Measurements from ENCODE around the gene ZNF154.

Gene ZNF154

GRCh38 chr19:57689750-57690149 is 19.3 kb downstream of the ZNF154 start:
- Histone ChIP-seq H3K27me3 (ENCODE audit: insufficient read depth, low read length, poor library complexity) (no peaks in the 10 kb centered on the region), H3K4me3 (ENCODE audit: low read depth in 1 of 2, low read length in 2 of 2) (no peak overlapping the region), H3K36me3 (ENCODE audit: insufficient read depth, low read length) (peaks cover 53% of the 10 kb centered on the region), H4K20me1 (ENCODE audit: insufficient read depth, low read length) (peaks cover 31% of the 10 kb centered on the region; the same call in 1 of the 2 replicates), H3K9ac (ENCODE audit: low read depth, low read length) (no peak overlapping the region), H3K9me3 (ENCODE audit: insufficient read depth, low read length, severe bottlenecking) (peaks cover 42% of the 10 kb centered on the region), H3K4me2 (ENCODE audit: insufficient read depth, low read length) (no peak overlapping the region), H3K79me2 (ENCODE audit: insufficient read depth, low read length) (peaks cover 91% of the 10 kb centered on the region), H2AFZ (ENCODE audit: low read depth, low read length) (no peak overlapping the region), H3K27ac (ENCODE audit: low read length) (no peak overlapping the region), H3K4me1 (ENCODE audit: insufficient read depth, low read length) (peaks cover under 1% of the 10 kb centered on the region; the same call in 1 of the 2 replicates)
- TF ChIP-seq EZH2 (IDR thresholded peaks at IDR 0.05; ENCODE audit: borderline replicate concordance, low read depth, low read length, severe bottlenecking) (no peak), CTCF (IDR thresholded peaks at IDR 0.05; ENCODE audit: borderline replicate concordance, extremely low read depth, low read length, poor library complexity, severe bottlenecking) (no peak)
- ATAC-seq (ENCODE audit: insufficient read depth, low read depth) (no peak), DNase-seq (no peak)

GRCh38 chr19:57688011-57688763 is 20.8 kb downstream of the ZNF154 start:
- H3K36me3 ChIP-seq (ENCODE audit: insufficient read depth, low read length), result peaks cover 69% of the 10 kb centered on the region
- H3K79me2 ChIP-seq (ENCODE audit: insufficient read depth, low read length), result peaks cover 96% of the 10 kb centered on the region
- H4K20me1 ChIP-seq (ENCODE audit: insufficient read depth, low read length), result peaks cover 32% of the 10 kb centered on the region; the same call in 1 of the 2 replicates
- H3K27me3 ChIP-seq (ENCODE audit: insufficient read depth, low read length, poor library complexity), result no peaks in the 10 kb centered on the region
- H3K4me1 ChIP-seq (ENCODE audit: insufficient read depth, low read length), result peaks cover 17% of the 10 kb centered on the region
- no peak overlapping the region for H3K4me2 ChIP-seq (ENCODE audit: insufficient read depth, low read length)
- DNase-seq (no peak), ATAC-seq (ENCODE audit: insufficient read depth, low read depth) (no peak)
- no peak for TF ChIP-seq CTCF (IDR thresholded peaks at IDR 0.05; ENCODE audit: borderline replicate concordance, extremely low read depth, low read length, poor library complexity, severe bottlenecking)
- no peak for TF ChIP-seq EZH2 (IDR thresholded peaks at IDR 0.05; ENCODE audit: borderline replicate concordance, low read depth, low read length, severe bottlenecking)
- no peak overlapping the region for H3K9ac ChIP-seq (ENCODE audit: low read depth, low read length)
- no peak overlapping the region for H3K27ac ChIP-seq (ENCODE audit: low read length)
- peaks cover 58% of the 10 kb centered on the region for H3K9me3 ChIP-seq (ENCODE audit: insufficient read depth, low read length, severe bottlenecking)
- no peak overlapping the region for H3K4me3 ChIP-seq (ENCODE audit: low read depth in 1 of 2, low read length in 2 of 2)
- H2AFZ ChIP-seq (ENCODE audit: low read depth, low read length), result no peak overlapping the region

GRCh38 chr19:57687363-57688010 is 21.5 kb downstream of the ZNF154 start:
- Histone ChIP-seq H4K20me1 (ENCODE audit: insufficient read depth, low read length) (peaks cover 32% of the 10 kb centered on the region; the same call in 1 of the 2 replicates), H3K9me3 (ENCODE audit: insufficient read depth, low read length, severe bottlenecking) (peaks cover 65% of the 10 kb centered on the region), H2AFZ (ENCODE audit: low read depth, low read length) (no peak overlapping the region), H3K27ac (ENCODE audit: low read length) (no peak overlapping the region), H3K4me3 (ENCODE audit: low read depth in 1 of 2, low read length in 2 of 2) (no peak overlapping the region), H3K79me2 (ENCODE audit: insufficient read depth, low read length) (peaks cover 98% of the 10 kb centered on the region), H3K36me3 (ENCODE audit: insufficient read depth, low read length) (peaks cover 71% of the 10 kb centered on the region), H3K4me1 (ENCODE audit: insufficient read depth, low read length) (peaks cover 24% of the 10 kb centered on the region), H3K27me3 (ENCODE audit: insufficient read depth, low read length, poor library complexity) (no peaks in the 10 kb centered on the region), H3K4me2 (ENCODE audit: insufficient read depth, low read length) (no peak overlapping the region), H3K9ac (ENCODE audit: low read depth, low read length) (no peak overlapping the region)
- ATAC-seq (ENCODE audit: insufficient read depth, low read depth) (no peak), DNase-seq (no peak)
- no peak for TF ChIP-seq CTCF (IDR thresholded peaks at IDR 0.05; ENCODE audit: borderline replicate concordance, extremely low read depth, low read length, poor library complexity, severe bottlenecking)
- TF ChIP-seq EZH2 (IDR thresholded peaks at IDR 0.05; ENCODE audit: borderline replicate concordance, low read depth, low read length, severe bottlenecking), result no peak
